Hepatic stellate cell (primary cell): Measurements from ENCODE around the gene PRCP.

ENCODE experiments used
- DNase-seq: peaks from one replicate; pipeline ENCODE4 v3.0.0; 2011; ENCODE audit warnings: low spot score

Gene PRCP

GRCh38 chr11:82906931-82907330 is 6.7 kb upstream of the PRCP start:
- no peak for DNase-seq

GRCh38 chr11:82906236-82906635 is 6.0 kb upstream of the PRCP start:
- DNase-seq, result no peak

GRCh38 chr11:82903843-82904586 is 3.8 kb upstream of the PRCP start:
- DNase-seq, result no peak

- DNase-seq, result no peak
Measured at GRCh38 chr11:82902880-82903279, 2.6 kb upstream of the PRCP start.

- DNase-seq, result no peak
Measured at GRCh38 chr11:82901922-82902485, 1.8 kb upstream of the PRCP start.

- peak; percentile 93 for DNase-seq
Measured at GRCh38 chr11:82901165-82901921, 1.1 kb upstream of the PRCP start, which contains the start of gene DDIAS. Gene DDIAS (plus strand): TSS chr11:82901736. CDS start chr11:82914739, 13,003 bp downstream.

- DNase-seq, result no peak
Measured at GRCh38 chr11:82899957-82900276, 313 bp downstream of the PRCP start.

- DNase-seq, result no peak
Measured at GRCh38 chr11:82899186-82899820, 927 bp downstream of the PRCP start.

GRCh38 chr11:82898241-82898640 is 2.0 kb downstream of the PRCP start:
- no peak for DNase-seq

- no peak for DNase-seq
Measured at GRCh38 chr11:82896183-82896582, 4.0 kb downstream of the PRCP start.

GRCh38 chr11:82895437-82896091 is 4.7 kb downstream of the PRCP start:
- no peak for DNase-seq

- DNase-seq, result no peak
Measured at GRCh38 chr11:82892611-82893169, 7.5 kb downstream of the PRCP start.

- no peak for DNase-seq
Measured at GRCh38 chr11:82890936-82891335, 9.3 kb downstream of the PRCP start.

GRCh38 chr11:82890002-82890341 is 10.3 kb downstream of the PRCP start:
- DNase-seq, result no peak

GRCh38 chr11:82889133-82890001 is 10.9 kb downstream of the PRCP start:
- no peak for DNase-seq

- no peak for DNase-seq
Measured at GRCh38 chr11:82883853-82884252, 16.4 kb downstream of the PRCP start.

GRCh38 chr11:82874646-82875523 is 25.3 kb downstream of the PRCP start:
- DNase-seq, result no peak

GRCh38 chr11:82873919-82874333 is 26.3 kb downstream of the PRCP start:
- no peak for DNase-seq

- DNase-seq, result no peak
Measured at GRCh38 chr11:82872377-82873150, 27.7 kb downstream of the PRCP start.
